HG03575 (cell line): Measurements from ENCODE around the gene VEGFC.

ENCODE experiments used
- ATAC-seq: cut with Tn5 transposase; IDR thresholded peaks from one replicate; pipeline ENCODE4 v1.9.1; 2021; ENCODE audit not compliant: unreplicated experiment, insufficient number of reproducible peaks, low FRiP score; ENCODE audit errors: extremely low read depth

VEGFC gene

DNA sequence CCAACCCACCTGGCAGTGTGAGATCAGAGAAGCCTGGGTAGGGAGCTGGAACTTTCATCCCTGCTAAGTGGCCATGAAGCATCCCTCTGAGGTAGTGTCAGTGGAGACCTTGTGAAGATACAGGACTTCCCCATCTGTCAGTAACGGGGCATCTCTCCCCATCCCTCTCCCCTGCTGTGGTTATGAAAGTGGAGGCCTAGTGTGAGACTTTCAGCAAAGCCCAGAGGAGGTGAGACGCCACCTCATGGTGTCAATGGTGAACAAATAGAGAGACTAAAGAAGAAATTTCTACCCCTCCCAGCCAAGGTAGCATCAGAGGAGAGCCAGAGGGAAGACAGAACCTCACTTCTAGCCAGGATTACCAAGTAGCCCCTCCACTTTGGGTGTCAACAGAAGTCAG, 150.2 kb downstream of the VEGFC start:
- ATAC-seq: no peak

DNA sequence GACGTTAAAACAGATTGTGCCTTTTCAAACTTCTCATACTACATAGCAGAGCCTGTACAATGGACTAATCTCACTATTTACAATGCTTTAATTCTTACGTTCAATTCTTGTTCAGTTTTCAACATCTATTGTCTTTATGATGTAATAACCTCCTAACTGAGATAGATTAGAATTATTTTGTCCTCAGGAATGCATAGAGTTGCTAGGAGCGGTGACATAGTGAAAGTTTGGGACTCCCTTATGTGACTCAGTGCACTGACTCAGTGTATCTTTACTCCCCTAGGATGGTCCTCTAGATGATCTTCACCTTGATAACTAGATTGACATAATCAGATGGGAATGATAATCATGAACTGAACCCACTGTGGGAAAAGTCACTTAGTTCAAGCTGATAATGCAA, 151.5 kb downstream of the VEGFC start:
- ATAC-seq: no peak

DNA sequence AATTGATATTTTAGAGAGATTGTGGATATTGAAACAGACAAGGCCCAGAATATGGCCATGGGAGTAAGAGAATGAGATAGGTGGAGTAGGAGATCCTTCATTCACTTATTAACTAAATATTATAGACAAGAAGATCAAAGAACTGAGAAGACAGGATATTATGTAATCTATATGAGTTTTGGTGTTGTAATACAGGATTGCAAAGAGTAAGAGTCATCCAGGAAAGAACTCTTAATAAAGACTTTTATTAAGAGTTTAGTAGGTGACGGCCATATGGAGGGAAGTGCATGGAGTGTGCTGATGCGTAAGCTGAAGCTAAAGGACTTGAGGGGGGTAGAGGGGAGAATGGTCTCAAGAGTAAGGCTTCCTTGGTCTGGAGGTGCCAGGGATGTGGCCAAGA, 153.7 kb downstream of the VEGFC start:
- no peak for ATAC-seq

DNA sequence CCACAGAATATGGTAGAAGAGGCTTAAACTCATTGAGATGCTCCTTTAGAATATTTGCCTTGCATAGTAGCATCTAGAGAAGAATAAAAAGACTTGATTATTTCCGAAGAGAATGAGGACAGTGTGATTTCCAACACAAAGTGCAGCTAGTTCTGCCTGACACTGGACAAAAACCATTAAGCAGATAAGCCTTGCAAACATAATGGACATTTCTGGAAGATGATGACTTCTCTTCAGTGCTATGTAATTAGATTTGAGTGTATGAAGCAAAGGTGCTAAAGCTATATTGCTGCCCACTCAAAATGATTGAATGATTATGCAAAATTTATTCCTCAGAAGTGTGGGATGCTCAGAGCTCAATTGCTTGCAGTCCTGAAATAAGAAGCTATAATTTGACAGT, 156.4 kb downstream of the VEGFC start:
- no peak for ATAC-seq

DNA sequence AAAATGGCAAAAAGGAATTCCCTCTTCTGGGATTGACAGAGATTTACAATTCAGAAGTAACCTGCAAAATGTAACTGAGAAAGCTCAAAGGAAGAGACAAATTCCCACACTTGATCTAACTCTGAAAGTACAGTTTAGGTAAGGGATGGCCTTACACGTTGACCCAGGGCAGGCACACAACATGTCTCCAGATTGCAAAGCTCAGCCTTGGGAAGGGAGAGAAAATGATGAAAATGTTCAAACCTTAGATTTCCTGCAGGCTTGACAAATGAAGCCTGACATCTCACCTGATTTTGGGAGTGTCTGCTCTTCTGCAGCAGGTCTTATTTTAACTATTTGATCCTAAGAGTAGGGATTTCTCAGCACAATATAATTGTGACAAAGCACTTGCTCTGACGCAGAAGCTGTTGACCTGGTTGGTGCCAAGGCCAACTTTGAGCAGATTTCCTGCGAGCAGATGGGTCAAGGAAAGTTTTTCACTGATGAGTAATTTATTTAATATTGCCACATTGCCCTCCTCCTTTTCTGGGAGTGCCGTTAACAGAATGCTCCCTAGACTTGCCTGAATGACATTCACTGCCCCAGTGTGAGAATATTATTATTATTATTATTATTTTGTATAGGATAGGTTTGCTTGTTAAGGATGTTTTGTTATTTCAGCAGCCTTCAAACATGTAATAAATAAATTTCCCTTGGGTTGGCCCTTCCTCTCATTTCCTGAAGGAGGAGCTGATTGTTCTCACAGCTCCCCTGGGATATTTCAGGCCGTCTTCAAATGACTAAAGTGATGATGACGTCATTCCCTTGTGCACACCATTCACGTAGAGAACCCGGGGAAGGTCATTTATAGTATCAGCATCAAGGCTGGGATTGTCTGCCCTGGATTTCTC, 157.1 kb downstream of the VEGFC start:
- ATAC-seq: no peak
